Activated naive CD8-positive, alpha-beta T cell (primary cell): ENCODE data around the gene PALLD.

Experiments used
- H3K27ac Mint-ChIP-seq: one replicate; pipeline ENCODE4 v1.8.0; 2021; ENCODE audit warnings: mixed read lengths
- H3K27me3 Mint-ChIP-seq: one replicate; pipeline ENCODE4 v1.8.0; 2021; ENCODE audit warnings: mixed read lengths
- H3K36me3 Mint-ChIP-seq: one replicate; pipeline ENCODE4 v1.8.0; 2021; ENCODE audit warnings: mixed read lengths
- H3K4me1 Mint-ChIP-seq: one replicate; pipeline ENCODE4 v1.8.0; 2021; ENCODE audit warnings: low read depth, mixed read lengths
- H3K4me3 Mint-ChIP-seq: one replicate; pipeline ENCODE4 v1.8.0; 2021; ENCODE audit warnings: mild to moderate bottlenecking, mixed read lengths
- H3K9me3 Mint-ChIP-seq: one replicate; pipeline ENCODE4 v1.8.0; 2021; ENCODE audit warnings: low read depth, mixed read lengths

The PALLD gene

GRCh38 chr4:168600796-168601583, 104.1 kb downstream of the PALLD start:
- H3K27me3 Mint-ChIP-seq: peaks cover 3% of the 10 kb centered on the region

GRCh38 chr4:168601899-168602298, 105.0 kb downstream of the PALLD start:
- H3K27ac Mint-ChIP-seq: no peak overlapping the region
- H3K27me3 Mint-ChIP-seq: peaks cover 3% of the 10 kb centered on the region
- H3K4me3 Mint-ChIP-seq: no peak overlapping the region
- no peaks in the 10 kb centered on the region for H3K36me3 Mint-ChIP-seq
- H3K4me1 Mint-ChIP-seq: no peaks in the 10 kb centered on the region
- H3K9me3 Mint-ChIP-seq: no peaks in the 10 kb centered on the region

More at GRCh38 chr4:168600796-168601583, 104.1 kb downstream of the PALLD start:
- H3K4me3 Mint-ChIP-seq: no peak overlapping the region
- no peaks in the 10 kb centered on the region for H3K4me1 Mint-ChIP-seq
- no peak overlapping the region for H3K27ac Mint-ChIP-seq
- H3K36me3 Mint-ChIP-seq: no peaks in the 10 kb centered on the region
- no peaks in the 10 kb centered on the region for H3K9me3 Mint-ChIP-seq

GRCh38 chr4:168604496-168605373, 107.9 kb downstream of the PALLD start:
- Mint-ChIP-seq H3K4me1 (no peaks in the 10 kb centered on the region), H3K27me3 (peaks cover 5% of the 10 kb centered on the region), H3K27ac (no peak overlapping the region)

GRCh38 chr4:168605411-168605810, 108.6 kb downstream of the PALLD start:
- H3K27me3 Mint-ChIP-seq: peaks cover 5% of the 10 kb centered on the region
- H3K4me3 Mint-ChIP-seq: no peak overlapping the region
- H3K27ac Mint-ChIP-seq: no peak overlapping the region
- no peaks in the 10 kb centered on the region for H3K4me1 Mint-ChIP-seq
- no peaks in the 10 kb centered on the region for H3K36me3 Mint-ChIP-seq
- H3K9me3 Mint-ChIP-seq: no peaks in the 10 kb centered on the region

More at GRCh38 chr4:168604496-168605373, 107.9 kb downstream of the PALLD start:
- Mint-ChIP-seq H3K9me3 (no peaks in the 10 kb centered on the region), H3K36me3 (no peaks in the 10 kb centered on the region), H3K4me3 (no peak overlapping the region)

GRCh38 chr4:168607215-168607614, 110.4 kb downstream of the PALLD start:
- Mint-ChIP-seq H3K27me3 (peaks cover 5% of the 10 kb centered on the region), H3K4me3 (no peak overlapping the region), H3K4me1 (no peaks in the 10 kb centered on the region), H3K36me3 (no peaks in the 10 kb centered on the region), H3K9me3 (no peaks in the 10 kb centered on the region), H3K27ac (no peak overlapping the region)

- no peaks in the 10 kb centered on the region for H3K9me3 Mint-ChIP-seq
- no peaks in the 10 kb centered on the region for H3K36me3 Mint-ChIP-seq
- H3K4me3 Mint-ChIP-seq: no peak overlapping the region
- no peak overlapping the region for H3K27ac Mint-ChIP-seq
- peaks cover 6% of the 10 kb centered on the region for H3K27me3 Mint-ChIP-seq
- no peaks in the 10 kb centered on the region for H3K4me1 Mint-ChIP-seq
These were observed 111.9 kb downstream of the PALLD start for GRCh38 chr4:168608771-168609170.

GRCh38 chr4:168609369-168609768, 112.5 kb downstream of the PALLD start:
- no peaks in the 10 kb centered on the region for H3K36me3 Mint-ChIP-seq
- H3K4me1 Mint-ChIP-seq: no peaks in the 10 kb centered on the region
- H3K9me3 Mint-ChIP-seq: no peaks in the 10 kb centered on the region
- H3K27ac Mint-ChIP-seq: no peak overlapping the region
- peaks cover 6% of the 10 kb centered on the region for H3K27me3 Mint-ChIP-seq
- no peak overlapping the region for H3K4me3 Mint-ChIP-seq

- no peak overlapping the region for H3K4me3 Mint-ChIP-seq
- no peak overlapping the region for H3K27ac Mint-ChIP-seq
- H3K9me3 Mint-ChIP-seq: no peaks in the 10 kb centered on the region
- H3K4me1 Mint-ChIP-seq: no peaks in the 10 kb centered on the region
- H3K36me3 Mint-ChIP-seq: no peaks in the 10 kb centered on the region
- peaks cover 6% of the 10 kb centered on the region for H3K27me3 Mint-ChIP-seq
These were observed 114.2 kb downstream of the PALLD start for GRCh38 chr4:168610911-168611530.

GRCh38 chr4:168612450-168613135, 115.7 kb downstream of the PALLD start:
- Mint-ChIP-seq H3K4me1 (no peaks in the 10 kb centered on the region), H3K36me3 (no peaks in the 10 kb centered on the region), H3K27me3 (peaks cover 6% of the 10 kb centered on the region), H3K27ac (no peak overlapping the region), H3K9me3 (no peaks in the 10 kb centered on the region), H3K4me3 (no peak overlapping the region)

- Mint-ChIP-seq H3K4me3 (no peak overlapping the region), H3K27me3 (peaks cover 4% of the 10 kb centered on the region)
These were observed 117.0 kb downstream of the PALLD start for GRCh38 chr4:168613869-168614268.

GRCh38 chr4:168614281-168615057, 117.6 kb downstream of the PALLD start:
- Mint-ChIP-seq H3K4me1 (no peaks in the 10 kb centered on the region), H3K4me3 (no peak overlapping the region), H3K27me3 (peaks cover 4% of the 10 kb centered on the region), H3K9me3 (no peaks in the 10 kb centered on the region), H3K27ac (no peak overlapping the region), H3K36me3 (no peaks in the 10 kb centered on the region)

More at GRCh38 chr4:168613869-168614268, 117.0 kb downstream of the PALLD start:
- Mint-ChIP-seq H3K27ac (no peak overlapping the region), H3K36me3 (no peaks in the 10 kb centered on the region), H3K4me1 (no peaks in the 10 kb centered on the region), H3K9me3 (no peaks in the 10 kb centered on the region)

GRCh38 chr4:168615294-168616065, 118.6 kb downstream of the PALLD start:
- peaks cover 4% of the 10 kb centered on the region for H3K27me3 Mint-ChIP-seq
- H3K4me3 Mint-ChIP-seq: no peak overlapping the region
- no peak overlapping the region for H3K27ac Mint-ChIP-seq
- H3K9me3 Mint-ChIP-seq: no peaks in the 10 kb centered on the region
- H3K4me1 Mint-ChIP-seq: no peaks in the 10 kb centered on the region
- no peaks in the 10 kb centered on the region for H3K36me3 Mint-ChIP-seq

- no peak overlapping the region for H3K4me3 Mint-ChIP-seq
- no peaks in the 10 kb centered on the region for H3K9me3 Mint-ChIP-seq
- no peaks in the 10 kb centered on the region for H3K36me3 Mint-ChIP-seq
- no peak overlapping the region for H3K27ac Mint-ChIP-seq
- H3K4me1 Mint-ChIP-seq: no peaks in the 10 kb centered on the region
- H3K27me3 Mint-ChIP-seq: peaks cover 7% of the 10 kb centered on the region
These were observed 121.9 kb downstream of the PALLD start for GRCh38 chr4:168618577-168619265.
